Measurements from ENCODE around the gene LSMEM2.

LSMEM2 gene

GRCh38 chr3:50323092-50323600 lies 44.3 kb downstream of the LSMEM2 start:
- DNase-seq: no peak

- DNase-seq: no peak
Measured at GRCh38 chr3:50323614-50324199, 44.8 kb downstream of the LSMEM2 start.

- no peak for DNase-seq
Measured at GRCh38 chr3:50324351-50325112, 45.6 kb downstream of the LSMEM2 start.

GRCh38 chr3:50325113-50325480 lies 46.2 kb downstream of the LSMEM2 start:
- no peak for DNase-seq

- DNase-seq: no peak
Measured at GRCh38 chr3:50325497-50326181, 46.8 kb downstream of the LSMEM2 start.

GRCh38 chr3:50326182-50326541 lies 47.3 kb downstream of the LSMEM2 start:
- no peak for DNase-seq

- DNase-seq: no peak
Measured at GRCh38 chr3:50327129-50327528, 48.2 kb downstream of the LSMEM2 start.

GRCh38 chr3:50327943-50328691 lies 49.2 kb downstream of the LSMEM2 start, which contains the start of gene TUSC2:
Gene TUSC2, minus strand, starts transcription at chr3:50328223. Its CDS starts 124 bp downstream, at chr3:50328099.
- DNase-seq: peak; percentile 85

GRCh38 chr3:50330330-50330729 lies 51.4 kb downstream of the LSMEM2 start:
- DNase-seq: no peak

GRCh38 chr3:50331364-50331907 lies 52.5 kb downstream of the LSMEM2 start:
- DNase-seq: no peak

- no peak for DNase-seq
Measured at GRCh38 chr3:50333744-50334328, 54.9 kb downstream of the LSMEM2 start.

- DNase-seq: no peak
Measured at GRCh38 chr3:50334339-50335075, 55.6 kb downstream of the LSMEM2 start.

- DNase-seq: no peak
Measured at GRCh38 chr3:50336452-50337174, 57.7 kb downstream of the LSMEM2 start.

- peak; percentile 94 for DNase-seq
Measured at GRCh38 chr3:50337175-50337861, 58.4 kb downstream of the LSMEM2 start.
